ENCODE measurements around the gene GTF3C5. TPM values are rescaled to one million over a fixed set of nuclear protein-coding genes. Genes with fewer than 3 reads are reported as not detected.

The GTF3C5 gene
- total and polyA plus RNA-seq, 9 of the 15 experiments (the other 6 are each of a cell fraction or from before 2014, with no cell fraction given), result 3.8 to 118 (median 83.7) TPM

GRCh38 chr9:133051281-133051900, 20.6 kb downstream of the GTF3C5 start (continued):
- TF ChIP-seq ZNF76 (CRISPR knock-in tag; IDR thresholded peaks at IDR 0.05; ENCODE audit: borderline replicate concordance) (no peak), FOXA1 (IDR thresholded peaks at IDR 0.05; ENCODE audit: borderline replicate concordance) (no peak), SRF (CRISPR knock-in tag; IDR thresholded peaks at IDR 0.05) (no peak), KDM2B (CRISPR knock-in tag; IDR thresholded peaks at IDR 0.05) (no peak), CREBBP (IDR thresholded peaks at IDR 0.05; ENCODE audit: low read depth, low read length) (no peak), ETV6 (IDR thresholded peaks at IDR 0.05; ENCODE audit: borderline replicate concordance in 1 of 2, low read depth in 2 of 2, low read length in 1 of 2) (no peak), ETV6 (CRISPR knock-in tag; IDR thresholded peaks at IDR 0.05; ENCODE audit: borderline replicate concordance) (no peak), ASH1L (IDR thresholded peaks at IDR 0.05; ENCODE audit: borderline replicate concordance, low read depth, partially characterized antibody) (no peak)

GRCh38 chr9:133051966-133052539, 21.3 kb downstream of the GTF3C5 start:
- Histone ChIP-seq H4K20me1 (replicated peaks; ENCODE audit: control insufficient read depth, insufficient read depth, low read length) (0 out of 2 replicates have a peak, but pooled peaks cover 4% of the 10 kb centered on the region), H3K79me2 (ENCODE audit: control insufficient read depth, insufficient read depth, low read length) (no peaks in the 10 kb centered on the region), H3K4me2 (ENCODE audit: insufficient read depth, low read length) (no peak overlapping the region), H3K27me3 (ENCODE audit: control insufficient read depth in 2 of 2, insufficient read depth in 2 of 2, low read length in 2 of 2) (no peaks in the 10 kb centered on the region), H3K9me3 (replicated peaks; ENCODE audit: control insufficient read depth, insufficient read depth, low read depth, low read length) (no peaks in the 10 kb centered on the region), H3K4me1 (replicated peaks in 1 of 2; ENCODE audit: control insufficient read depth in 2 of 2, insufficient read depth in 2 of 2, low read length in 2 of 2) (peaks cover 0 to 20% of the 10 kb centered on the region in 2 experiments; a peak in 2 of 5 replicates), H3K27ac (ENCODE audit: extremely low read depth, low read depth, low read length) (no peak overlapping the region), H2AFZ (ENCODE audit: low read depth, low read length) (no peak overlapping the region), H3K4me3 (no peak overlapping the region), H3K36me3 (ENCODE audit: control insufficient read depth, insufficient read depth, low read length) (peaks cover 92% of the 10 kb centered on the region; the same call in 2 of the 3 replicates), H3K9me1 (ENCODE audit: control insufficient read depth, insufficient read depth, low read length) (no peaks in the 10 kb centered on the region), H3K9ac (ENCODE audit: insufficient read depth in 1 of 2, low read depth in 2 of 2, low read length in 2 of 2) (no peak overlapping the region; a peak in 1 of 4 replicates)
- ChIA-PET POLR2A (interaction anchor here (1.8 kb wide), 1 partner anchor 21 kb away, joined by 5 read pairs; the partner anchor contains the start of gene GTF3C5), CTCF (ENCODE audit: low intra/inter-chr PET ratio) (no interaction called here)
- WGBS (ENCODE audit: insufficient coverage, low coverage, missing lambda C conversion rate), result 92% methylated on average over 7 of the region's 9 CpGs
- in situ Hi-C loops (cut with MboI) (no loop called here), intact Hi-C loops (cut with micrococcal nuclease) (no loop called here)
- ATAC-seq, result no peak
- BruUV-seq (replicated peaks), result no TSS peak
- no peak for FAIRE-seq
- DNase-seq (ENCODE audit: extremely low read depth in 1 of 4, low spot score in 3 of 4), result peak in 1 of 4 experiments; percentile 27
- TF ChIP-seq THRB (CRISPR knock-in tag; conservative IDR thresholded peaks at IDR 0.05) (no peak), ZNF324 (CRISPR knock-in tag; IDR thresholded peaks at IDR 0.05) (no peak), RBM17 (IDR thresholded peaks at IDR 0.05; ENCODE audit: borderline replicate concordance, low read depth, low read length) (no peak), GATA2 (CRISPR knock-in tag; IDR thresholded peaks at IDR 0.05) (no peak), ASH1L (IDR thresholded peaks at IDR 0.05; ENCODE audit: borderline replicate concordance, low read depth, partially characterized antibody) (no peak), ZNF121 (CRISPR knock-in tag; conservative IDR thresholded peaks at IDR 0.05) (no peak), ETV6 (IDR thresholded peaks at IDR 0.05; ENCODE audit: borderline replicate concordance in 1 of 2, low read depth in 2 of 2, low read length in 1 of 2) (no peak), ETV6 (CRISPR knock-in tag; IDR thresholded peaks at IDR 0.05; ENCODE audit: borderline replicate concordance) (no peak), NKRF (IDR thresholded peaks at IDR 0.05; ENCODE audit: borderline replicate concordance) (no peak)
